ENCODE measurements around the gene ZNF766.
"Not testable (repeated sequence)": the region's sequence is repeated elsewhere in the genome, so short reads cannot be mapped to it uniquely, and the experiment has no call there.

Gene ZNF766

DNA sequence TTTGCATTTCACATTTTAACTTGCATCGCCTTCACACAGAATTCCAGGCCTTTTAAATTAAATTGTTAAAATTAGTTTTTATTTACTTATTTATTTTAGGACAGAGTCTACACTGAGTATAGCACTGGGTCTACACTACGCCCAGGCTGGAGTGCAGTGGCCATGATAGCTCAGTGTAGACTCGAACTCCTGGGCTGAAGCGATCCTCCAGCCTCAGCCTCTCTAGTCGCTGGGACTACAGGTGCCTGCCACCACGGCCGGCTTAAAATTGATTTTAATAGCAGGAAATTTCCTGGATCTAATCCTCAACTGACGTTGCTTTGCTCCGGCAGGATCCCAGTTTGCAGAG lies 66.4 kb downstream of the ZNF766 start:
- H3K36me3 ChIP-seq: no peaks in the 10 kb centered on the region
- peaks cover 53% of the 10 kb centered on the region for H3K9me3 ChIP-seq
- peak overlapping the region; percentile 18 for H3K27ac ChIP-seq
- H3K4me3 ChIP-seq (ENCODE audit: low read depth in 1 of 2, low read length in 1 of 2): peak overlapping the region; percentile 68 to 75
- H3K27me3 ChIP-seq: peaks cover 8% of the 10 kb centered on the region
- H3K4me1 ChIP-seq (ENCODE audit: control insufficient read depth in 1 of 2, insufficient read depth in 1 of 2, low read depth in 1 of 2, low read length in 1 of 2): peaks cover 5 to 8% of the 10 kb centered on the region in 2 experiments
- no peak for TF ChIP-seq CTCF (IDR thresholded peaks at IDR 0.05)

DNA sequence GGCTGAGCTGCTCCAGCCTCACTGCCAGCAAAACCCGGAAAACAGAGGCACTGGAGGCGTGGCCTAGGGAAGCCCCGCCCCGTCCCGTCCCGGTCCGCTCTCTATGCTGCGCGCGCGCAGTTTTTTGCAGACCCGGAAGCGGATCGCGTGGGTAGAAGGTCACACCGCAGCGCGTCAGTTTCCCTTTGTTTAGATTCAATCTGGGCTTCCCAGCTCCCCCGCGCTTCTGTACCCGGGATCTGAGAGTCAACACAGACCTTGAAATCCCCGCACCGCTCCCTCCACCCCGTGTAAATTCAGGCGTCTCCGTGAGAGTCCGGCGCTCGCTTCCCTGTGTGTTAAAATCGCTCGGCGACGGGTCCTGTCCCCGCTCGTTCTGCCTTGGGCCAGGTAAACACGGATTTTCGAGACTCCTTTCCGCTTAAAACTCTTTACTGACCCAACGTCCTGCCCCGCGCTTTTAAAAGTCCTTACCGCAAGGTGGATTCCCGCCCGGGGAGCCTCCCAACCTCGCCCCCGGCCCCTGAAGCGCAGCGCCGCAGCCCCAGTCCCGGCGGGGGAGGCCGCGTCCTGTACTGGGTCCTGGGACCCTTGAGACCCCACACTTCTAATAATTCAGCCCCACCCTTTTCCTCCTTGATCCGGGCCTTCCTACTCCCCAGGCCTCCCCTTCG lies 66.9 kb downstream of the ZNF766 start, which contains the start of gene ZNF610:
Gene ZNF610, plus strand, starts transcription at position 127 of the 674 bp plus-strand sequence. CDS start 12,930 bp downstream, outside the sequence.
- H3K27me3 ChIP-seq: peaks cover 8% of the 10 kb centered on the region
- peaks cover 48% of the 10 kb centered on the region for H3K9me3 ChIP-seq
- peaks cover 5 to 8% of the 10 kb centered on the region in 2 experiments for H3K4me1 ChIP-seq (ENCODE audit: control insufficient read depth in 1 of 2, insufficient read depth in 1 of 2, low read depth in 1 of 2, low read length in 1 of 2)
- no peak for TF ChIP-seq CTCF (IDR thresholded peaks at IDR 0.05)
- peak within 1 kb of the TSS; percentile 18 for H3K27ac ChIP-seq
- no peaks in the 10 kb centered on the region for H3K36me3 ChIP-seq
- H3K4me3 ChIP-seq (ENCODE audit: low read depth in 1 of 2, low read length in 1 of 2): peak within 1 kb of the TSS; percentile 68 to 75

- Histone ChIP-seq H3K4me1 (ENCODE audit: control insufficient read depth in 1 of 2, insufficient read depth in 1 of 2, low read depth in 1 of 2, low read length in 1 of 2) (peaks cover 5 to 8% of the 10 kb centered on the region in 2 experiments), H3K9me3 (peaks cover 41% of the 10 kb centered on the region), H3K27ac (no peak overlapping the region), H3K4me3 (ENCODE audit: low read depth in 1 of 2, low read length in 1 of 2) (peak overlapping the region; percentile 68 to 75), H3K36me3 (no peaks in the 10 kb centered on the region), H3K27me3 (peaks cover 8% of the 10 kb centered on the region)
- no peak for TF ChIP-seq CTCF (IDR thresholded peaks at IDR 0.05)
Measured at GRCh38 chr19:52336791-52337381, 67.5 kb downstream of the ZNF766 start.

DNA sequence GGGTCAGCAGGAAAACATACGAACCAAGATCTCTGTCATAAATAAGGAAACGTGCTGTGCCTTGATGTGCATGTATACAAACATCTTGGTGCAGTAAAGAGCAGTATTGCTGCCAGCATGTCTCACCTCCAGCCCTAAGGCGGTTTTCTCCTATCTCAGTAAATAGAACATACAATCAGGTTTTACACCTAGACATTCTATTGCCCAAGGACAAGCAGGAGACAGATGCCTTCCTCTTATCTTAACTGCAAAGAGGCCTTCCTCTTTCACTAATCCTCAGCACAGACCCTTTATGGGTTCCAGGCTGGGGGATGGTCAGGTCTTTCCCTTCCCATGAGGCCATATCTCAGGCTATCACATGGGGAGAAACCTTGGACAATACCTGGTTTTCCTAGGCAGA lies 69.6 kb downstream of the ZNF766 start:
- H3K4me3 ChIP-seq (ENCODE audit: low read depth in 1 of 2, low read length in 1 of 2); H3K36me3 ChIP-seq; H3K27me3 ChIP-seq; H3K4me1 ChIP-seq (ENCODE audit: control insufficient read depth in 1 of 2, insufficient read depth in 1 of 2, low read depth in 1 of 2, low read length in 1 of 2); H3K27ac ChIP-seq: not testable (repeated sequence)
- H3K9me3 ChIP-seq: peaks cover 23% of the 10 kb centered on the region

DNA sequence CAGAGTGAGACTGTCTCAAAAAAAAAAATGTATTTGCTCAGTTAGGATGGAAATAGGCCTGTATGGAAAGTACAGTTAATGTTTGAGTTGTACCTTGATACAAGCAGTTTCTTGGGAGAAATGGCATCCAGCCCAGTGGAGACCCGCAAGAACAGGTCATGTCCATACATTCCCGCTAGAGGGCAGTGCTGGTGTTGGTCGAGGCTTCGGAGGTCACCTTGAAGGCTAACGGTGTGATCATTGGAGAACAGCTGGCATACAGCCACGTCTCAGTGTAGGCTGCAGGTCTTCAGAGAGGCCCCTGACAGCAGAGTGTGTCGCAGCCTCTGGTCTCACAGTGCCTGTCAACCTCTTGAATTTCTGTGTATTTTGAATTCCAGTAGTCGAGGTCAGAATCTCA lies 74.2 kb downstream of the ZNF766 start:
- no peak overlapping the region for H3K27ac ChIP-seq
- H3K9me3 ChIP-seq: no peaks in the 10 kb centered on the region
- no peaks in the 10 kb centered on the region for H3K27me3 ChIP-seq
- H3K4me3 ChIP-seq (ENCODE audit: low read depth in 1 of 2, low read length in 1 of 2): no peak overlapping the region
- peak; percentile 25 for TF ChIP-seq CTCF (IDR thresholded peaks at IDR 0.05)
- no peaks in the 10 kb centered on the region for H3K36me3 ChIP-seq
- H3K4me1 ChIP-seq (ENCODE audit: control insufficient read depth in 1 of 2, insufficient read depth in 1 of 2, low read depth in 1 of 2, low read length in 1 of 2): no peaks in the 10 kb centered on the region

DNA sequence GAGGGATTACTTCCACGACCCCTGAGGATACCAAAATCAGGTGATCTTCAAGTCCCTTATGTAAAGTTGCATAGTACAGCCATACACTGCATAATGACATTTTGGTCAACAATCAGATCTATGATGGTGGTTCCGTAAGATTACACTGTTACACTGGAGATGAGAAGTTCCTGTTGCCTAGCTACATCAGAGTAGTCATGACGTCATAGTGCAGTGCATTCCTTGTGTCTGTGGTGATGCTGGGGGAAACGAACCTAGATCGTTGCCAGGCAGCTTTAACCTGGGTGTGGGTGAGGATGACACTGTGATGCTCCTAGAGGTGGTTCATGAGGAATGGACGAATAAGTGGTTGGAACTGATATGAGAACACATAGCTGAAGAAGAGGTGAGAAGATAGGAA lies 75.8 kb downstream of the ZNF766 start:
- no peaks in the 10 kb centered on the region for H3K27me3 ChIP-seq
- no peaks in the 10 kb centered on the region for H3K9me3 ChIP-seq
- H3K27ac ChIP-seq: no peak overlapping the region
- no peak overlapping the region for H3K4me3 ChIP-seq (ENCODE audit: low read depth in 1 of 2, low read length in 1 of 2)
- no peak for TF ChIP-seq CTCF (IDR thresholded peaks at IDR 0.05)
- H3K36me3 ChIP-seq: no peaks in the 10 kb centered on the region
- H3K4me1 ChIP-seq (ENCODE audit: control insufficient read depth in 1 of 2, insufficient read depth in 1 of 2, low read depth in 1 of 2, low read length in 1 of 2): no peaks in the 10 kb centered on the region
